HG02884 (cell line): Measurements from ENCODE around the gene RPS3.

ENCODE experiments used
- ATAC-seq: cut with Tn5 transposase; IDR thresholded peaks from one replicate; pipeline ENCODE4 v1.9.1; 2021; ENCODE audit warnings: mild to moderate bottlenecking, moderate library complexity; ENCODE audit not compliant: unreplicated experiment

RPS3 gene

GRCh38 chr11:75433443-75433842, 34.1 kb downstream of the RPS3 start:
- ATAC-seq = no peak

- ATAC-seq = no peak
Observed at GRCh38 chr11:75434051-75434450, 34.7 kb downstream of the RPS3 start.

- ATAC-seq = no peak
Observed at GRCh38 chr11:75434886-75435570, 35.7 kb downstream of the RPS3 start.

GRCh38 chr11:75435571-75435925, 36.2 kb downstream of the RPS3 start:
- ATAC-seq = no peak

- no peak for ATAC-seq
Observed at GRCh38 chr11:75436806-75437205, 37.5 kb downstream of the RPS3 start.

GRCh38 chr11:75437966-75438659, 38.8 kb downstream of the RPS3 start:
- ATAC-seq = no peak

GRCh38 chr11:75439026-75439425, 39.7 kb downstream of the RPS3 start:
- no peak for ATAC-seq

- no peak for ATAC-seq
Observed at GRCh38 chr11:75439495-75440120, 40.3 kb downstream of the RPS3 start.

GRCh38 chr11:75440960-75441803, 41.9 kb downstream of the RPS3 start:
- ATAC-seq = no peak

- no peak for ATAC-seq
Observed at GRCh38 chr11:75441804-75442132, 42.5 kb downstream of the RPS3 start.

GRCh38 chr11:75442161-75442885, 43.0 kb downstream of the RPS3 start:
- no peak for ATAC-seq

GRCh38 chr11:75443043-75443442, 43.7 kb downstream of the RPS3 start:
- ATAC-seq = no peak

- ATAC-seq = no peak
Observed at GRCh38 chr11:75445315-75445953, 46.1 kb downstream of the RPS3 start.

GRCh38 chr11:75447415-75447814, 48.1 kb downstream of the RPS3 start:
- ATAC-seq = no peak

GRCh38 chr11:75449271-75449670, 50.0 kb downstream of the RPS3 start:
- ATAC-seq = no peak

- no peak for ATAC-seq
Observed at GRCh38 chr11:75449776-75450175, 50.5 kb downstream of the RPS3 start.

- no peak for ATAC-seq
Observed at GRCh38 chr11:75450236-75450635, 50.9 kb downstream of the RPS3 start.

GRCh38 chr11:75450826-75451821, 51.8 kb downstream of the RPS3 start:
- no peak for ATAC-seq
